ENCODE results near the gene PKP3.
A peak's percentile ranks its signal among the peaks of the same experiment; 100 is the strongest.

The PKP3 gene

DNA sequence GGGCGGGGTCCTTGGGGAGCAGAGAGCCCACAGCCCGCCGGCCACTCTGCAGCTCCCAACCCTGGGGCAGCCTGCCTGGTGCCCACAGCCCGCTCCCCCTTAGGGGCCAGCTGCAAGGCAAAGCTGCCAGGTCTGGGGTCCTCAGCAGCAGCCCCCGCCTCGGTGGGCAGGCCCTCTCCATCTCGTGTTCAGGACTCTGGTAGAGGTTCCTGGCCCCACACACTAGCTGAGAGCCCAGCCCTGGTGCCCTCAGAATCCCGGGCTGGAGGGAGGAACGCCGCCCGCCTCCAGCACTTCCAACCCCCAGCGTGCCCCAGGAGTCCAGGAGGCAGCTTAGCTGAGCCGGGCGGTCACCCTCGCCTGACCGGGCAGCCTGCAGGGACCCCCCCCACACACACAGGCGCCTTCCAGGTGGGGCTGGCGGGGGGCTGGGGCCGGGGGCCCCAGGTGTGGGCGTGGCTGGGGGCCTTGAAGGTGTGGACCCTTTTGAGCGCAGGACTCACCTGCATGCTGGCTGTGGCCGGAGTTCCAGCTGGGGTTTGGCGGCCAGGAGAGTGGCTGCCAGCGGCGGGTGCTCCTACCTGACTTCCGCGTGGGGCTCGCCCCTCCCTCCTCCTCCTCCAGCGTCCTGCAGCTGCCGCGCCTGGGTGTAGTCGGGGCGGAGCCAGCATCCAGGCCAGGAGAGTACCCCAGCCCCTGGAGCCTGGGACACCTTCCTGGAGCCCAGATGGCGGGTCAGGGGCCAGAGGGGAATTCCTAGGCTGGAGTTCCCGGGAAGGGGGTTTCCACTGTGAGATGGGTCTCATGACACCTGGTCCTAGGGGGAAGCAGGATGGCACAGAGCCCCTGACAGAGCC is 47.6 kb downstream of the PKP3 start, which contains the start of gene ANO9:
Gene ANO9 (minus strand): TSS at position 594 of the 857 bp plus-strand sequence. CDS start 85 bp downstream, at position 509.
- Histone ChIP-seq H3K9me3 (ENCODE audit: control extremely low read depth in 1 of 5, control insufficient read depth in 4 of 5, insufficient read depth in 2 of 5, low read depth in 1 of 5, low read length in 4 of 5) (no peaks in the 10 kb centered on the region), H3K27ac (ENCODE audit: insufficient read depth in 1 of 2, low read depth in 1 of 2, low read length in 2 of 2, poor library complexity in 1 of 2, severe bottlenecking in 2 of 2) (no peak within 1 kb of the TSS), H3K4me3 (ENCODE audit: control insufficient read depth in 1 of 7, extremely low read depth in 1 of 7, insufficient read depth in 4 of 7, low read depth in 2 of 7, low read length in 6 of 7) (peak within 1 kb of the TSS in 4 of 7 experiments; percentile 7 to 71 (median 22)), H3K4me1 (ENCODE audit: control extremely low read depth in 1 of 4, control insufficient read depth in 4 of 4, insufficient read depth in 4 of 4, low read length in 3 of 4) (peaks cover 0 to 10% (median 6%) of the 10 kb centered on the region in 4 experiments), H3K27me3 (replicated peaks in 2 of 5; ENCODE audit: control insufficient read depth in 4 of 5, insufficient read depth in 5 of 5, low read length in 4 of 5) (peaks cover 0 to 6% (median 0%) of the 10 kb centered on the region in 5 experiments), H3K36me3 (ENCODE audit: control insufficient read depth in 4 of 4, insufficient read depth in 4 of 4, low read length in 3 of 4) (no peaks in the 10 kb centered on the region)
- peak; percentile 8 to 68 (median 67) for DNase-seq
- CTCF ChIA-PET: interaction anchor here (0.8 to 1.5 kb wide), 2 partner anchors 15 to 60 kb away, joined by 3 read pairs; no protein-coding TSS in a partner anchor
- 21% methylated on average over 24 of the region's 35 CpGs for WGBS (ENCODE audit: insufficient coverage)
- POLR2A ChIA-PET: no interaction called here

DNA sequence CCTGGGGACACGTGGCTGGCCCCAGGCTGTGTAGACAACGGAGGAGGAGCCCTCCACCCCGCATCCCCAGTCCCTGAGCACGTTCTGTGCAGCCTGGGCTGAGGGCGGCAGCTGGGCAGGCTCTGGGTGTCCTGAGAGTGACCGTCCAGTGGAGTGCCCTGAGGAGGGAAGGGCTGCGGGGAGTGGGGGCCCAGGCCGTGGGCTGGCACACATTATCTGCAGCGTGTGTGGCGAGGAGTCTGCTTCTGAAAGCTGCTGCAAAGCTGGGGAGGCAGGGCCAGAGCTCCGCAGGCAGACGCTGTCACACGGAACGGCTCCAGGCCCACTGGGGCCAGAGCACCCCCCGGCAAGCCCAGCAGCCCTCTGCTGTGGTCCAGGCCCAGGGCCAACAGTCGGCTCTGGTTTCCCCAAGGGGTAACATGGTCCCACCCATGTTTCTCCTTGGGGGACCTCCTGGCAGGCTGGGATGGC is 48.6 kb downstream of the PKP3 start:
- DNase-seq: no peak
- Histone ChIP-seq H3K4me3 (ENCODE audit: control insufficient read depth in 1 of 7, extremely low read depth in 1 of 7, insufficient read depth in 4 of 7, low read depth in 2 of 7, low read length in 6 of 7) (no peak overlapping the region), H3K27ac (ENCODE audit: insufficient read depth in 1 of 2, low read depth in 1 of 2, low read length in 2 of 2, poor library complexity in 1 of 2, severe bottlenecking in 2 of 2) (no peak overlapping the region), H3K9me3 (ENCODE audit: control extremely low read depth in 1 of 5, control insufficient read depth in 4 of 5, insufficient read depth in 2 of 5, low read depth in 1 of 5, low read length in 4 of 5) (no peaks in the 10 kb centered on the region), H3K4me1 (ENCODE audit: control extremely low read depth in 1 of 4, control insufficient read depth in 4 of 4, insufficient read depth in 4 of 4, low read length in 3 of 4) (peaks cover 0 to 10% (median 6%) of the 10 kb centered on the region in 4 experiments), H3K27me3 (replicated peaks in 2 of 5; ENCODE audit: control insufficient read depth in 4 of 5, insufficient read depth in 5 of 5, low read length in 4 of 5) (peaks cover 0 to 6% (median 0%) of the 10 kb centered on the region in 5 experiments), H3K36me3 (ENCODE audit: control insufficient read depth in 4 of 4, insufficient read depth in 4 of 4, low read length in 3 of 4) (no peaks in the 10 kb centered on the region)
- WGBS (ENCODE audit: insufficient coverage): 83% methylated on average over 14 of the region's 16 CpGs
- POLR2A ChIA-PET: no interaction called here
- CTCF ChIA-PET: interaction anchor here (1.2 to 1.6 kb wide), 3 partner anchors 46 to 138 kb away, joined by 3 to 4 read pairs (median 3); no protein-coding TSS in a partner anchor

- Histone ChIP-seq H3K9me3 (ENCODE audit: control extremely low read depth in 1 of 5, control insufficient read depth in 4 of 5, insufficient read depth in 2 of 5, low read depth in 1 of 5, low read length in 4 of 5) (no peaks in the 10 kb centered on the region), H3K4me3 (ENCODE audit: control insufficient read depth in 1 of 7, extremely low read depth in 1 of 7, insufficient read depth in 4 of 7, low read depth in 2 of 7, low read length in 6 of 7) (no peak overlapping the region), H3K27ac (ENCODE audit: insufficient read depth in 1 of 2, low read depth in 1 of 2, low read length in 2 of 2, poor library complexity in 1 of 2, severe bottlenecking in 2 of 2) (no peak overlapping the region), H3K27me3 (replicated peaks in 2 of 5; ENCODE audit: control insufficient read depth in 4 of 5, insufficient read depth in 5 of 5, low read length in 4 of 5) (peaks cover 0 to 6% (median 0%) of the 10 kb centered on the region in 5 experiments), H3K4me1 (ENCODE audit: control extremely low read depth in 1 of 4, control insufficient read depth in 4 of 4, insufficient read depth in 4 of 4, low read length in 3 of 4) (peaks cover 0 to 14% (median 10%) of the 10 kb centered on the region in 4 experiments), H3K36me3 (ENCODE audit: control insufficient read depth in 4 of 4, insufficient read depth in 4 of 4, low read length in 3 of 4) (no peaks in the 10 kb centered on the region)
- ChIA-PET CTCF (interaction anchor here (1.1 to 1.7 kb wide), 4 partner anchors 36 to 139 kb away, joined by 3 to 4 read pairs (median 4); no protein-coding TSS in a partner anchor), POLR2A (interaction anchor here (0.6 kb wide), 1 partner anchor 31 kb away, joined by 4 read pairs; no protein-coding TSS in a partner anchor)
- 84% methylated on average over 16 of the region's 16 CpGs for WGBS (ENCODE audit: insufficient coverage)
- no peak for DNase-seq
These were observed 49.7 kb downstream of the PKP3 start for GRCh38 chr11:443542-444199.

GRCh38 chr11:444396-445144 is 50.6 kb downstream of the PKP3 start:
- WGBS (ENCODE audit: insufficient coverage): 75% methylated on average over 9 of the region's 12 CpGs
- Histone ChIP-seq H3K27ac (ENCODE audit: insufficient read depth in 1 of 2, low read depth in 1 of 2, low read length in 2 of 2, poor library complexity in 1 of 2, severe bottlenecking in 2 of 2) (no peak overlapping the region), H3K9me3 (ENCODE audit: control extremely low read depth in 1 of 5, control insufficient read depth in 4 of 5, insufficient read depth in 2 of 5, low read depth in 1 of 5, low read length in 4 of 5) (no peaks in the 10 kb centered on the region), H3K27me3 (replicated peaks in 2 of 5; ENCODE audit: control insufficient read depth in 4 of 5, insufficient read depth in 5 of 5, low read length in 4 of 5) (peaks cover 0 to 6% (median 0%) of the 10 kb centered on the region in 5 experiments), H3K36me3 (ENCODE audit: control insufficient read depth in 4 of 4, insufficient read depth in 4 of 4, low read length in 3 of 4) (no peaks in the 10 kb centered on the region), H3K4me3 (ENCODE audit: control insufficient read depth in 1 of 7, extremely low read depth in 1 of 7, insufficient read depth in 4 of 7, low read depth in 2 of 7, low read length in 6 of 7) (no peak overlapping the region), H3K4me1 (ENCODE audit: control extremely low read depth in 1 of 4, control insufficient read depth in 4 of 4, insufficient read depth in 4 of 4, low read length in 3 of 4) (peaks cover 0 to 23% (median 19%) of the 10 kb centered on the region in 4 experiments)
- ChIA-PET POLR2A (no interaction called here), CTCF (interaction anchor here (1.6 to 1.7 kb wide), 2 partner anchors 37 to 48 kb away, joined by 4 read pairs; no protein-coding TSS in a partner anchor)
- no peak for DNase-seq

DNA sequence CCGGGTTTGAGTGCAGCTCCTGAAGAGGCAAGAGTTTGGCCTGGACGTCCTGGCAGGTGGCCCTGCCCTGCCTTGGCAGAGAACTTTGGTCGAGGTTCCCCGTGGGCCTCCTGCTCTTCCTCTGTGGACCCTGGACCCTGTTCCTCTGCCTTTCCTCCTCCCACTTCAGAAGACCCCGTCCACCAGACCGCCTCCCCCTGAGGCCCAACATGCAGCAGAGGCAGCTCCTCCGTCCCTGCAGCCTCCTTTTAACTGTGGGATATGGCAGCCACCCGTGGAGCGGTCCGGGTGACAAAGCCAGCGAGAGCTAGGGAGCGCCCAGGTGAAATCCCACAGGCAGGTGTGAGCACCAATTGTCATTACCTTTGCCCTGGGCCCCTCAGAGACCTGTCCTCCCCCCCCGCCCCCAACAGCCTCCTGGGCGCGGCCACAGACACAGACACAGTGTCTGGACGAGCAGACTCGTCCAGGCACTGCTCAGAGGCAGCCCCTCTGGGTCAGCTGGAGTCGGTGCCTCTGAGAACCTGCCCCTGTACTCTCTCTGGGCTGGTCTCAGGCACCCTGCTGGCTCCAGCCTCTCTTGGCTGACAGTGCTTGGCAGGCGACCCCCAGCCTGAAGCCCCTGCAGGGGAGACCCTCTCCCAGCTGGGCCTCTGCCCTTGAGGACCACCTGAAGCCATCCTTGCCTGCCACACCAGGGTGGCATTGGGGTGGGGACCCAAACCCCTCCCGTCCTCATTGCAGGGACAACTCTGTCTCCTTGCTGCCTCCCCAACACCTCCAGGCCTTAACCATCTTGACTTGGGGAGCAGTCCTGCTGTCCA is 52.0 kb downstream of the PKP3 start:
- DNase-seq: no peak
- ChIA-PET POLR2A (no interaction called here), CTCF (interaction anchor here (1.7 to 5.6 kb wide), 2 partner anchors 39 to 83 kb away, joined by 4 to 37 read pairs; no protein-coding TSS in a partner anchor)
- WGBS (ENCODE audit: insufficient coverage): 95% methylated on average over 19 of the region's 20 CpGs
- Histone ChIP-seq H3K36me3 (ENCODE audit: control insufficient read depth in 4 of 4, insufficient read depth in 4 of 4, low read length in 3 of 4) (no peaks in the 10 kb centered on the region), H3K9me3 (ENCODE audit: control extremely low read depth in 1 of 5, control insufficient read depth in 4 of 5, insufficient read depth in 2 of 5, low read depth in 1 of 5, low read length in 4 of 5) (no peaks in the 10 kb centered on the region), H3K27ac (ENCODE audit: insufficient read depth in 1 of 2, low read depth in 1 of 2, low read length in 2 of 2, poor library complexity in 1 of 2, severe bottlenecking in 2 of 2) (no peak overlapping the region), H3K4me3 (ENCODE audit: control insufficient read depth in 1 of 7, extremely low read depth in 1 of 7, insufficient read depth in 4 of 7, low read depth in 2 of 7, low read length in 6 of 7) (no peak overlapping the region), H3K27me3 (replicated peaks in 2 of 5; ENCODE audit: control insufficient read depth in 4 of 5, insufficient read depth in 5 of 5, low read length in 4 of 5) (peaks cover 0 to 6% (median 0%) of the 10 kb centered on the region in 5 experiments), H3K4me1 (ENCODE audit: control extremely low read depth in 1 of 4, control insufficient read depth in 4 of 4, insufficient read depth in 4 of 4, low read length in 3 of 4) (peaks cover 0 to 31% (median 27%) of the 10 kb centered on the region in 4 experiments)

GRCh38 chr11:446891-447290 is 52.9 kb downstream of the PKP3 start:
- CTCF ChIA-PET: interaction anchor here (2.3 to 6.8 kb wide), 3 partner anchors 41 to 84 kb away, joined by 14 to 46 read pairs (median 37); no protein-coding TSS in a partner anchor
- DNase-seq: no peak

More at GRCh38 chr11:446891-447290, 52.9 kb downstream of the PKP3 start:
- H3K27me3 ChIP-seq (replicated peaks in 2 of 5; ENCODE audit: control insufficient read depth in 4 of 5, insufficient read depth in 5 of 5, low read length in 4 of 5): peaks cover 0 to 2% (median 0%) of the 10 kb centered on the region in 5 experiments
- H3K27ac ChIP-seq (ENCODE audit: insufficient read depth in 1 of 2, low read depth in 1 of 2, low read length in 2 of 2, poor library complexity in 1 of 2, severe bottlenecking in 2 of 2): no peak overlapping the region
- H3K4me3 ChIP-seq (ENCODE audit: control insufficient read depth in 1 of 7, extremely low read depth in 1 of 7, insufficient read depth in 4 of 7, low read depth in 2 of 7, low read length in 6 of 7): no peak overlapping the region
- 85% methylated on average over 6 of the region's 7 CpGs for WGBS (ENCODE audit: insufficient coverage)
- peaks cover 0 to 4% (median under 1%) of the 10 kb centered on the region in 4 experiments for H3K36me3 ChIP-seq (ENCODE audit: control insufficient read depth in 4 of 4, insufficient read depth in 4 of 4, low read length in 3 of 4)
- peaks cover 0 to 32% (median 30%) of the 10 kb centered on the region in 4 experiments for H3K4me1 ChIP-seq (ENCODE audit: control extremely low read depth in 1 of 4, control insufficient read depth in 4 of 4, insufficient read depth in 4 of 4, low read length in 3 of 4)
- POLR2A ChIA-PET: no interaction called here
- H3K9me3 ChIP-seq (ENCODE audit: control extremely low read depth in 1 of 5, control insufficient read depth in 4 of 5, insufficient read depth in 2 of 5, low read depth in 1 of 5, low read length in 4 of 5): no peaks in the 10 kb centered on the region

Data from common myeloid progenitor, CD34-positive (primary cell).